ENCODE results near the gene PPP1R10.

GRCh38 chr6:30557683-30557981 is 59.4 kb downstream of the PPP1R10 start:
- TF ChIP-seq, protein P1, sequence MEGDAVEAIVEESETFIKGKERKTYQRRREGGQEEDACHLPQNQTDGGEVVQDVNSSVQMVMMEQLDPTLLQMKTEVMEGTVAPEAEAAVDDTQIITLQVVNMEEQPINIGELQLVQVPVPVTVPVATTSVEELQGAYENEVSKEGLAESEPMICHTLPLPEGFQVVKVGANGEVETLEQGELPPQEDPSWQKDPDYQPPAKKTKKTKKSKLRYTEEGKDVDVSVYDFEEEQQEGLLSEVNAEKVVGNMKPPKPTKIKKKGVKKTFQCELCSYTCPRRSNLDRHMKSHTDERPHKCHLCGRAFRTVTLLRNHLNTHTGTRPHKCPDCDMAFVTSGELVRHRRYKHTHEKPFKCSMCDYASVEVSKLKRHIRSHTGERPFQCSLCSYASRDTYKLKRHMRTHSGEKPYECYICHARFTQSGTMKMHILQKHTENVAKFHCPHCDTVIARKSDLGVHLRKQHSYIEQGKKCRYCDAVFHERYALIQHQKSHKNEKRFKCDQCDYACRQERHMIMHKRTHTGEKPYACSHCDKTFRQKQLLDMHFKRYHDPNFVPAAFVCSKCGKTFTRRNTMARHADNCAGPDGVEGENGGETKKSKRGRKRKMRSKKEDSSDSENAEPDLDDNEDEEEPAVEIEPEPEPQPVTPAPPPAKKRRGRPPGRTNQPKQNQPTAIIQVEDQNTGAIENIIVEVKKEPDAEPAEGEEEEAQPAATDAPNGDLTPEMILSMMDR (IDR thresholded peaks at IDR 0.05), result no peak
- no peak for TF ChIP-seq POLR2A (IDR thresholded peaks at IDR 0.05)

All from body of pancreas (tissue), 4 donors.